ENCODE data around the gene CDCP2.

DNA sequence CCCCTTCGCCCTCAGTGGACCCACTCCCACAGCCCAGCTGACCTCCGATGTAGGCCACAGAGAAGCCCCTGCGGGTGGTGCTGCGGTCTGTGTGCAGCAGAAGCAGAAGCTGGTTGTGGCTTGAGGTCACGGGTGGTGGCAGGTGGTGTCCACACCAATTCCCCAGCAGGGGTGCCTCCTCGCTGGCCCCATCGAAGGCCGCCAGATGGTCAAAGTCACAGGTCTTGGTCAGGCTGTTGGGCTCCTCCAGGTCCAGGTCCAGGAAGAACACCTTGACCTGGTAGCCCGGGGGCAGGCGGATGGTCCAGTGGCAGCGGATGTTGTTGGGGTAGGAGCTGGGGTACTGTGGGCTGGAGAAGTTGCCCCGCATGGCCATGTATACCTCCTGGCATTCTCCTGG lies 13.1 kb downstream of the CDCP2 start:
- TF ChIP-seq, protein P1, sequence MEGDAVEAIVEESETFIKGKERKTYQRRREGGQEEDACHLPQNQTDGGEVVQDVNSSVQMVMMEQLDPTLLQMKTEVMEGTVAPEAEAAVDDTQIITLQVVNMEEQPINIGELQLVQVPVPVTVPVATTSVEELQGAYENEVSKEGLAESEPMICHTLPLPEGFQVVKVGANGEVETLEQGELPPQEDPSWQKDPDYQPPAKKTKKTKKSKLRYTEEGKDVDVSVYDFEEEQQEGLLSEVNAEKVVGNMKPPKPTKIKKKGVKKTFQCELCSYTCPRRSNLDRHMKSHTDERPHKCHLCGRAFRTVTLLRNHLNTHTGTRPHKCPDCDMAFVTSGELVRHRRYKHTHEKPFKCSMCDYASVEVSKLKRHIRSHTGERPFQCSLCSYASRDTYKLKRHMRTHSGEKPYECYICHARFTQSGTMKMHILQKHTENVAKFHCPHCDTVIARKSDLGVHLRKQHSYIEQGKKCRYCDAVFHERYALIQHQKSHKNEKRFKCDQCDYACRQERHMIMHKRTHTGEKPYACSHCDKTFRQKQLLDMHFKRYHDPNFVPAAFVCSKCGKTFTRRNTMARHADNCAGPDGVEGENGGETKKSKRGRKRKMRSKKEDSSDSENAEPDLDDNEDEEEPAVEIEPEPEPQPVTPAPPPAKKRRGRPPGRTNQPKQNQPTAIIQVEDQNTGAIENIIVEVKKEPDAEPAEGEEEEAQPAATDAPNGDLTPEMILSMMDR (IDR thresholded peaks at IDR 0.05): no peak
- TF ChIP-seq POLR2A (IDR thresholded peaks at IDR 0.05): no peak
- TF ChIP-seq POLR2AphosphoS5 (IDR thresholded peaks at IDR 0.05; ENCODE audit: insufficient read depth in 1 of 2, low read depth in 1 of 2): no peak
